Transverse colon (tissue), 4 donors: ENCODE data around the gene VTCN1. TPM values are rescaled to one million over a fixed set of nuclear protein-coding genes. Genes with fewer than 3 reads are reported as not detected.

ENCODE experiments used
- DNase-seq: peaks from one replicate; pipeline ENCODE4 v3.0.0-alpha.2; 2019
- H3K27ac ChIP-seq, 4 donors: fragments of 200-600 bp; sonication (generic); 2 replicates each; pipeline ENCODE4 v1.5.1; 2016 to 2018; ENCODE audit warnings: inconsistent platforms in 4 of 4
- H3K27me3 ChIP-seq: fragments of 200-600 bp; sonication (generic); 2 replicates; pipeline ENCODE4 v1.5.1; 2017; ENCODE audit warnings: inconsistent platforms
- H3K36me3 ChIP-seq, 4 donors: fragments of 200-600 bp; sonication (generic); 2 replicates each; pipeline ENCODE4 v1.5.1; 2017 to 2019; ENCODE audit warnings: inconsistent platforms in 4 of 4
- H3K4me1 ChIP-seq, 4 donors: fragments of 200-600 bp; sonication (generic); 2 replicates each; pipeline ENCODE4 v1.5.1; 2017 to 2020; ENCODE audit warnings: inconsistent platforms in 4 of 4
- H3K4me3 ChIP-seq, 4 donors: fragments of 200-600 bp; sonication (generic); 1 replicate in 1 of 4; 2 replicates in 3 of 4; pipeline versions ENCODE4 v1.5.1 to v1.6.1; 2017 to 2019; ENCODE audit warnings: inconsistent platforms in 4 of 4
- H3K9me3 ChIP-seq, 2 donors: fragments of 200-600 bp; sonication (generic); 2 replicates each; pipeline ENCODE4 v1.5.1; 2017 to 2019; ENCODE audit warnings: inconsistent platforms in 2 of 2
- EP300 ChIP-seq: sonication (generic); formaldehyde crosslinking; IDR thresholded peaks from one replicate; pipeline ENCODE4 v1.6.1; 2017; ENCODE audit warnings: antibody characterized with exemption, low read depth
- POLR2A ChIP-seq: fragments of 450-650 bp; IDR thresholded peaks from one replicate; pipeline ENCODE4 v1.6.1; 2016; ENCODE audit warnings: antibody characterized with exemption, mild to moderate bottlenecking, moderate library complexity
- POLR2AphosphoS5 ChIP-seq, 3 donors: sonication (generic); formaldehyde crosslinking; IDR thresholded peaks; one replicate each; pipeline ENCODE4 v1.6.1; 2016; ENCODE audit warnings: antibody characterized with exemption in 3 of 3
- WGBS, 2 donors: methylation state at CpG; one replicate each; pipeline ENCODE4 v1.1.5; 2018; ENCODE audit warnings: low coverage in 1 of 2; 5-methylcytosine and 5-hydroxymethylcytosine counted together
- in situ Hi-C, 4 donors: fragments of 200-750 bp; cut with MboI; loops; one replicate each; pipeline versions ENCODE4 v1.15.0 to v1.15.1; 2017; ENCODE audit warnings: low sequenced_read_pairs in 3 of 4, low pct_ligation_motif_present in 1 of 4, low pct_unique_long_range_greater_than_20kb in 1 of 4
- intact Hi-C: fragments of 100-400 bp; cut with DNase I; formaldehyde crosslinking; loops from one replicate; pipeline ENCODE4 v1.15.1; 2023; ENCODE audit warnings: low total_unique reads
- total RNA-seq, 4 donors: library from RNA; depleted of rRNA; stranded (reverse); fragments of >200 nt; gene quantifications; one replicate each; pipeline ENCODE4 v1.1.0, GENCODE V29; 2016
- TF ChIP-seq, protein P1 (sequence below), 5 experiments: fragments of 200-600 bp in 3 of 5; fragments of 450-650 bp in 2 of 5; sonication (generic) in 3 of 5; IDR thresholded peaks; 1 replicate in 2 of 5; 2 replicates in 3 of 5; pipeline ENCODE4 v1.5.1; 2016 to 2017; ENCODE audit warnings: antibody characterized with exemption in 5 of 5, inconsistent platforms in 3 of 5, mild to moderate bottlenecking in 2 of 5, moderate library complexity in 1 of 5

VTCN1 gene
- total RNA-seq, 4 donors from 2014 or later, result not detected

DNA sequence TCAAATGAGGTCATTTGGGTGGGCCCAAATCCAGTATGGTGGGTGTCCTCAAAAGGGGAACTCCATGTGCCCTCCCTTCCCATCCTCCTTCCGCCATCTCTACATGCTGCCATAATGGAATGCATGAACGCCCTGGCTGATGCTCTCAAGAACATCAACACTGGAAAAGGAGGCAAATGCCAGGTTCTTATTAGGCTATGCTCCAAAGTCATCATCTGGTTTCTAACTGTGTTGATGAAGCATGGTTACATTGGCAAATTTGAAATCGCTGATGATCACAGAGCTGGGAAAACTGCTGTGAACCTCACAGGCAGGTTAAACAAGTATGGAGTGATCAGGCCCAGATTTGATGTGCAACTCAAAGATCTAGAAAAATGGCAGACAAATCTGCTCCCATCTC lies 72.6 kb downstream of the VTCN1 start:
- no peak for TF ChIP-seq POLR2AphosphoS5 (IDR thresholded peaks at IDR 0.05)
- TF ChIP-seq, protein P1, sequence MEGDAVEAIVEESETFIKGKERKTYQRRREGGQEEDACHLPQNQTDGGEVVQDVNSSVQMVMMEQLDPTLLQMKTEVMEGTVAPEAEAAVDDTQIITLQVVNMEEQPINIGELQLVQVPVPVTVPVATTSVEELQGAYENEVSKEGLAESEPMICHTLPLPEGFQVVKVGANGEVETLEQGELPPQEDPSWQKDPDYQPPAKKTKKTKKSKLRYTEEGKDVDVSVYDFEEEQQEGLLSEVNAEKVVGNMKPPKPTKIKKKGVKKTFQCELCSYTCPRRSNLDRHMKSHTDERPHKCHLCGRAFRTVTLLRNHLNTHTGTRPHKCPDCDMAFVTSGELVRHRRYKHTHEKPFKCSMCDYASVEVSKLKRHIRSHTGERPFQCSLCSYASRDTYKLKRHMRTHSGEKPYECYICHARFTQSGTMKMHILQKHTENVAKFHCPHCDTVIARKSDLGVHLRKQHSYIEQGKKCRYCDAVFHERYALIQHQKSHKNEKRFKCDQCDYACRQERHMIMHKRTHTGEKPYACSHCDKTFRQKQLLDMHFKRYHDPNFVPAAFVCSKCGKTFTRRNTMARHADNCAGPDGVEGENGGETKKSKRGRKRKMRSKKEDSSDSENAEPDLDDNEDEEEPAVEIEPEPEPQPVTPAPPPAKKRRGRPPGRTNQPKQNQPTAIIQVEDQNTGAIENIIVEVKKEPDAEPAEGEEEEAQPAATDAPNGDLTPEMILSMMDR (IDR thresholded peaks at IDR 0.05), result no peak
- TF ChIP-seq EP300, result no peak
- TF ChIP-seq POLR2A, result no peak
- no peak overlapping the region for H3K4me3 ChIP-seq
- H3K36me3 ChIP-seq, result no peaks in the 10 kb centered on the region
- DNase-seq, result no peak
- no peaks in the 10 kb centered on the region for H3K9me3 ChIP-seq
- no peaks in the 10 kb centered on the region for H3K4me1 ChIP-seq
- in situ Hi-C loops, result no loop called here
- 86 to 100% methylated on average over 1 to 3 of the region's 3 CpGs for WGBS, 2 donors
- no peaks in the 10 kb centered on the region for H3K27me3 ChIP-seq
- H3K27ac ChIP-seq, result no peak overlapping the region
- intact Hi-C loops, result no loop called here

DNA sequence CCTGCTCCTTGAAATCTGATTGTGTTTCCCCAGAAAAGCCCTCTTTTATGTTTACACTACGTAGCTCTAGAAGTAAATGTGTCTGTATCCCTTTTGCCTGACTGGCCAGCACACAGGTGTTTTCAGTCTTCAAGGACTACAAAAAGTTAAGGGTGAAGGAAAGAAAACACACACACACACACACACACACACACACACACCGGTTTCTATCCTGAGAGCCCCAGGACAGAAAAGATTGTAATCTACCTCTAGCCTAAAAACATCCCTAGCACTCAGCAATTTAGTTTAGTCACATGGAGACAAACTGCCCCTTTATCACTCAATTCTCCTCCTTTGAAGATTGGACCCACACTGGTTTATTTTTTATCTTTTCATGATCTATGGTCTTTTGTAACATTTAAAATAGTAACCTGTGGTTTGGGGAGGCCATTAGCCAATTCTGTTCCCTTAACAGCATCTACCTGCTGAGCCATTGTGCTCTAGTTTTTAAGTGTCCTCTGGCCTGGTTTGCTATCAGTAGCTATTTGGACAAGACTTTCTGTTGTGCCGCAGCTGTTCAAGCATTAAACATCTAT lies 73.4 kb downstream of the VTCN1 start:
- no peak for DNase-seq
- no peaks in the 10 kb centered on the region for H3K36me3 ChIP-seq
- in situ Hi-C loops, result no loop called here
- 87 to 100% methylated on average over 1 to 3 of the region's 3 CpGs for WGBS, 2 donors
- TF ChIP-seq POLR2AphosphoS5 (IDR thresholded peaks at IDR 0.05), result no peak
- TF ChIP-seq, protein P1 (IDR thresholded peaks at IDR 0.05), result no peak
- no peak for TF ChIP-seq POLR2A
- no peak for TF ChIP-seq EP300
- no peak overlapping the region for H3K4me3 ChIP-seq
- intact Hi-C loops, result no loop called here
- no peak overlapping the region for H3K27ac ChIP-seq
- H3K4me1 ChIP-seq, result no peaks in the 10 kb centered on the region
- no peaks in the 10 kb centered on the region for H3K27me3 ChIP-seq
- H3K9me3 ChIP-seq, result no peaks in the 10 kb centered on the region

DNA sequence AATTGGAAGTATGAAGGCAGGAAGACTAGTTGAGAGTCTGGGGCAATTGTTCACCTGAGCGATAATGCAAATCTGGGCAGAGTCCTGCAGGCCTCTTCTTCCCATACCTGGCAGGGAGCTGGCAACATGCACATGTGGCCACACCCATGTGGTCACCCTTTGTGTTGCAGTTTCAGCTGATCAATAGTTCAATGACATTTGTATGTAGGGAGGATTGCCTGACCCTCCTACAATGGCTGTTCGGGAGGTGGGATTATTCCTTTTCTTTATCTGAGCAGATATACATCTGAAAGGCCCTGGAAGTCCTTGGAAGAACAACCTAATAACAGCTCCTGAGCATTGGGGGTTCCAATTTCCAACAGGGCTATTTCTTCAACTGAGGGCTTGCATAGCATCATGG lies 74.0 kb downstream of the VTCN1 start:
- 64 to 100% methylated on average over 1 to 2 of the region's 2 CpGs for WGBS, 2 donors
- Histone ChIP-seq H3K36me3 (no peaks in the 10 kb centered on the region), H3K9me3 (no peaks in the 10 kb centered on the region), H3K4me1 (no peaks in the 10 kb centered on the region), H3K27ac (no peak overlapping the region), H3K4me3 (no peak overlapping the region), H3K27me3 (no peaks in the 10 kb centered on the region)
- intact Hi-C loops (no loop called here), in situ Hi-C loops (no loop called here)
- TF ChIP-seq POLR2A (no peak), POLR2AphosphoS5 (IDR thresholded peaks at IDR 0.05) (no peak), EP300 (no peak)
- TF ChIP-seq, protein P1 (IDR thresholded peaks at IDR 0.05), result no peak
- DNase-seq, result no peak

DNA sequence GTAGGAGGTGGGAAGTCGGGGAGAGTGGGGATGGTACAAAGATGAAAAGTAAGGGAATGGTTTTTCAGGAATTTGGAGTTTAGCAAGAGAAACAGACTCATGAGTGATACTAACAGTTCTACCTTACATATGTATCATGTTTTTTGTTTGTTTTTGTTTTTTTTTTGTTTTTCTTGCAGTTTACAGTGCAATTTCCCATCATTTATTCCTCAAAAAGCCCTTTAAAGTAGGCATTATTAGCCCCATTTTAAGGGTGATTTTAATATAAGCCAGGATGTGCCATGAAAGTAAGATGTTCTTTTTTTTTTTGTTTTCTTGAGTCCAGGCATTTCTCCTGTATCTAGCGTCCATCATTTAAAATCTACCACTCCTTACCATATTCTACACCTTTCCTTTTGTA lies 75.4 kb downstream of the VTCN1 start:
- Histone ChIP-seq H3K4me3 (no peak overlapping the region), H3K9me3 (no peaks in the 10 kb centered on the region), H3K27me3 (no peaks in the 10 kb centered on the region), H3K27ac (no peak overlapping the region), H3K4me1 (no peaks in the 10 kb centered on the region), H3K36me3 (no peaks in the 10 kb centered on the region)
- intact Hi-C loops (no loop called here), in situ Hi-C loops (no loop called here)
- no peak for TF ChIP-seq POLR2AphosphoS5 (IDR thresholded peaks at IDR 0.05)
- no peak for DNase-seq
- WGBS, 2 donors, result 79 to 85% methylated on average over 2 of the region's 2 CpGs

DNA sequence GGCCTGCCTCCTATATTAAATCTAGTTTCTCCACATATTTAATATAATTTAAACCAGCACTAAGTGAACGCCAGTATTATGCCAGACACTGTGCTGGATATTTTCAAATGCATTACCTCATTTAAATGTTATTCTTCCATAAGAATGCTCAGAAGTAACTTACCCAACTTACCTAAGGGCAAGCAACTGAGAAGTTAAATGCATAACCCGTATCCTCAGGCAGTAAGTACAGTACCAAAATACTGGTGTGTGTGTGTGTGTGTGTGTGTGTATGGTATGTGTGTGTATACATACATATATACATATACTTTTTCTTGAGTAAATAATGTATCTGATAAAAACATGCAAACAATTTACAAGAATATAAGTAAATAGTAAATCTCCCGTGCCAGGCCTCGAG lies 80.2 kb downstream of the VTCN1 start:
- no peak overlapping the region for H3K4me3 ChIP-seq
- no peak for TF ChIP-seq EP300
- no peak for TF ChIP-seq POLR2A
- TF ChIP-seq POLR2AphosphoS5 (IDR thresholded peaks at IDR 0.05), result no peak
- TF ChIP-seq, protein P1 (IDR thresholded peaks at IDR 0.05), result no peak
- no peaks in the 10 kb centered on the region for H3K36me3 ChIP-seq

More for the DNA sequence above, 80.2 kb downstream of the VTCN1 start:
- intact Hi-C loops (no loop called here), in situ Hi-C loops (no loop called here)
- H3K27me3 ChIP-seq, result peaks cover under 1% of the 10 kb centered on the region
- WGBS, 2 donors, result 88 to 92% methylated on average over 4 of the region's 4 CpGs
- DNase-seq, result no peak
- no peak overlapping the region for H3K27ac ChIP-seq
- H3K4me1 ChIP-seq, result peaks cover 0 to 3% (median 0%) of the 10 kb centered on the region in 4 donors
- no peaks in the 10 kb centered on the region for H3K9me3 ChIP-seq
